ENCODE data around the gene IL34. TPM values are rescaled to one million over a fixed set of nuclear protein-coding genes. Genes with fewer than 3 reads are reported as not detected.
"Not testable (repeated sequence)": the region's sequence is repeated elsewhere in the genome, so short reads cannot be mapped to it uniquely, and the experiment has no call there.

Gene IL34
- total RNA-seq, 2 experiments from 2014 or later: 0.22 TPM; not detected in 1

DNA sequence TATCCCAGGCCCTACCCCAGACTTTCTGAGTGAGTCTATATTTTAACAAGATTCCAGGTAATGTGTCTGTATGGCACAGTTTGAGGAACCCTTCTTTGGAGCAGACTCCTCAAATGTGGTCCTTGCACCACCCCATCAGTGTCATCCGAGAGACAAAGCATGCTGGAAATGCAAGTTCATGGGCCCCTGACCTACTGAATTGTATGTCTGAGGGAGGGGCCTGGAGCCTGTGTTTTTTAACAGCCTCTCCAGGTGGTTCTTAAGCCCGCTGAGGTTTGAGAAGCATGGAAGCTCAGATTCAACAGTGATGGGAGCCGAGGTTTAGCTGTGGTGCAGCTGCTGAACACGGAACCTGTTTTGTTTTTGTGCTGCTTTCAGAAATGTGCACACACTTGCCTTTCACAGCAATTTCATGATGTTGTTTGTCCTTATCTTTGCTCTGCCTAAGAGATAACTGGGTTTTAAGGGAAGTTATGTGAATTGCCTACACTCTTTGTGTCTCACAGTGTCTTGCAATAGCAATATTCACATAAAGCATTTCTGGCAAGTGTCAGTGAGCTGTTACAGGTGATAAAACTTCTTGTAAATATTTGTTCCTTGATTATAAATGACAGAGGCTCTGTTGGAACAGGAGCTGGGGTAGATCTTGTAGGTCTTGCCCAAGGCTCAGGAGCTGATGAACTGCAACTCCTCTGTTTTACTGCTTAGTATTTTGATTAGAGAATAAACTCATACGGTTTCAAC, 32.0 kb upstream of the IL34 start:
- DNase-seq: no peak
- no peak overlapping the region for H3K4me3 Mint-ChIP-seq
- H3K9me3 Mint-ChIP-seq: no peaks in the 10 kb centered on the region
- no peak overlapping the region for H3K27ac Mint-ChIP-seq
- H3K4me1 Mint-ChIP-seq: no peaks in the 10 kb centered on the region
- H3K36me3 Mint-ChIP-seq: no peaks in the 10 kb centered on the region
- no peaks in the 10 kb centered on the region for H3K27me3 Mint-ChIP-seq

DNA sequence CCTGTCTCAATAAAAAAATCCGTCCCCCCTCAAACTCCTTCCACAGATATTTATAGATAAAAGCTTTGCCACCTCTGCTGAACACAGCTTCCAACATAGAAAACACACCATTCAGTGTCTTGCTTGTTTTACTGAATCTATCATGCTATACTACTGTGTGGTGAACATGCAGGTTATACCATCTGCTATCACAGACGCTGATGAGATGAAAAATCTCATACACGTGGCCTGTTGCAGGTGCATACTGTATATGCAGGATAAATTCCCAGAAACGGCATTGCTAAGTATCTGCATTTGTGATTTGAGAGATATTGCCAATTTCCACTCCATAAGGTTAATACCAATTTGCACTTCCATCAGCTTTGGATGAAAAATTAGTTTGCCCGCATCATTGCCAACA, 30.4 kb upstream of the IL34 start:
- Mint-ChIP-seq H3K4me3 (no peak overlapping the region), H3K27ac (no peak overlapping the region), H3K4me1 (no peaks in the 10 kb centered on the region), H3K36me3 (no peaks in the 10 kb centered on the region), H3K27me3 (no peaks in the 10 kb centered on the region), H3K9me3 (no peaks in the 10 kb centered on the region)
- no peak for DNase-seq

DNA sequence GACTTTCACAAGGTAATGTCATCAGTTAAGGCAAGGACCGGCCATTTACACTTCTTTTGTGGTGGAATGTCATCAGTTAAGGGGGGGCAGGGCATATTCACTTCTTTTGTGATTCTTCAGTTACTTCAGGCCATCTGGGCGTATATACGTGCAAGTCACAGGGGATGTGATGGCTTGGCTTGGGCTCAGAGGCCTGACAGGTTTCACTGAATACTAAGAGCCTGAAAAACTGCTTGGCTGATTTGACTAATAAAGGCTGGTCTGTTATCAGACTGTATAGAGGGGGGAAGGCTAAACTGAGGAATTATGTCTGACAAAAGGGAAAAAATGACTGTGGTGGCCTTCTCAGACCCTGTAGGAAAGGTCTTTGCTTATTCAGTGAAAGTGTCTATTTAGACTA, 24.5 kb upstream of the IL34 start:
- not testable (repeated sequence) for H3K27ac Mint-ChIP-seq, DNase-seq, H3K4me3 Mint-ChIP-seq, H3K36me3 Mint-ChIP-seq, H3K4me1 Mint-ChIP-seq, H3K9me3 Mint-ChIP-seq, H3K27me3 Mint-ChIP-seq

DNA sequence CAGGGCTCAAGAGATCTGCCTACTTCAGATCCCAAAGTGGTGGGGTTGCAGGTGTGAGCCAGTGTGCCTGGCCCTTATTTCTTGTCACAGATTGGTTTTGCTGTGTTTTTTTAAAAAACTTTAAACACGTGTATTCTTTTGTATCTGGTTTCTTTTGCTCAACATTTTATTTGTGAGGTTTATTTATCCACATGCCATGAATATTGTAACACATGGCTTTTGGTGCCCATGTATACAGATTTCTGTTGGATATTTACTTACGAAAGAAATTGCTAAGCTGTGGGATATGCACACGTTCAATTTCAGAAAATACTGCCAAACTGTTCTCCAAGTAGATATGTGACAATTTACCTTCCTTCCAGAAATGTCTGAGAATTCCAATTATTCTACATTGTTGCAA, 18.7 kb upstream of the IL34 start:
- peaks cover 4% of the 10 kb centered on the region for H3K9me3 Mint-ChIP-seq
- H3K4me3 Mint-ChIP-seq: no peak overlapping the region
- H3K27me3 Mint-ChIP-seq: no peaks in the 10 kb centered on the region
- no peaks in the 10 kb centered on the region for H3K4me1 Mint-ChIP-seq
- H3K36me3 Mint-ChIP-seq: no peaks in the 10 kb centered on the region
- no peak for DNase-seq
- H3K27ac Mint-ChIP-seq: no peak overlapping the region

DNA sequence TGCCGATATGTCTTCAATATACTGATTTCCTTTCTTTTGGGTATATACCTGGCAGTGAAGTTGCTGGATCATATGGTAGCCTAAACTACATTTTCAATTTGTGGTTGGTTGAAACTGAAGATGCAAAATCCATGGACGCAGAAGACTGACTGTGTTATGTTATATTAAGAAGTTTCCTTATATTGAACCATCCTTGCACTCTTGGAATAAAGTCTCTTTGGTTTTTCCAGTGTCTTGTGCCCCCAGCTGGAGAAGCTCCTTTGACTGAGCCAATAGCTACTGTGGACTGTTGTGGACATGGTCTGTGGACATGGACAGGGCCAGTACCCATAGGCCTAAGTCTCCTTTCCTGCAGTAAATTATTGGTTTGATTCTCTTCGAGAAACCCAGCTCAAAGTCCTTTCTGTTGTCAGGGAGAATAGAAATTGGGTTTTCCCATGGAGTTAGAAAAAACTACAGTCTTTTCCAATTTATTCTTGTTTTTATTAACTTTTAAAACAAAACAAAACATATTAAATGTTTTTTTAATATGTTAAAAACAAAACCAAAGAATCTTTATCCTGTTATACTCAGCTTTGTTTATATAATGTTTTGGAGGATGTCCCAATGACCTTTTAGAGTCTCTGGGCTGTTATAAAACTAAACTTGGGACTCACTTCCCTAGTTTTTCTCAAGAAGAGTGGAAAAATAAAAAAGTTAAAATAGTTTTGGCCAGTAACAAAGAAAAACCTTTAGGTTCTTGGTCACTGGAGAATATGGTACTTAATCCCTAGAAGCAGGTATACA, 15.2 kb upstream of the IL34 start:
- Mint-ChIP-seq H3K4me1 (no peaks in the 10 kb centered on the region), H3K9me3 (peaks cover 4% of the 10 kb centered on the region), H3K4me3 (no peak overlapping the region), H3K27me3 (no peaks in the 10 kb centered on the region), H3K36me3 (no peaks in the 10 kb centered on the region), H3K27ac (no peak overlapping the region)
- no peak for DNase-seq

DNA sequence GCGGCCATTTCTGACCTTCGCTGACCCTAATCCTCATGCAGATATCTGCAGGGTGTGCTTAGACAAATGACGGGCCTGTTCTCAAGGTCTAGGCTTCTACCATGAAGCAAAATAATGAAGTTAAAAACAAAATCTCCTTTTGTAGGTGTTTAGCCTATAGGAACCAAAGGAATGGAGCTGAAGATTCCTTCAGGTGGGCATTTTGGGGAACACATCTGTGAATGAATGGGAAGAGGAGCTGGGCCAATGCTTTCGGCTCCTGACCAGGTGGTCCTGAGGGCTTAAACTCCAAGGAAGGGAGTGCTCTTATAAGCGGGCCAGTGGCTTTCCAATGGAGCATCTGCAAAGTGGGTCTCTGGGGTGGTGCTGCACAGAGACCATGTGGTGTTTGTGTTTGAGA, 14.1 kb upstream of the IL34 start:
- Mint-ChIP-seq H3K4me3 (no peak overlapping the region), H3K36me3 (no peaks in the 10 kb centered on the region), H3K27ac (no peak overlapping the region), H3K9me3 (peaks cover 4% of the 10 kb centered on the region), H3K4me1 (no peaks in the 10 kb centered on the region), H3K27me3 (no peaks in the 10 kb centered on the region)
- DNase-seq: no peak

DNA sequence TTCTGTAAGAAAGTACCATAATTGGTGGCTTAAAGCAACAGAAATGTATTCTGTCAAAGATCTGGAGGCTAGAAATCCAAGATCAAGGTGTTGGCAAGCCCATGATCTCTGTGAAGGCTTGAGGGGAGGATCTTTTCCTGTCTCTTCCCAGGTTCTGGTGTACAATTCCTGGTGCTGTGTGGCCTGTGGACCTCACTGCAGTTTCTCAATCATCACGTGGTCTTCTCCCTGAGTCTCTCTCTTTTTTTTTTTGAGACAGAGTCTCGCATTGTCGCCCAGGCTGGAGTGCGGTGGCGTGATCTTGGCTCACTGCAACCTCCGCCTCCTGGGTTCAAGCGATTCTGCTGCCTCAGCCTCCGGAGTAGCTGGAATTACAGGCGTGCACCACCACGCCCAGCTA, 12.7 kb upstream of the IL34 start:
- not testable (repeated sequence) for H3K4me3 Mint-ChIP-seq, H3K9me3 Mint-ChIP-seq

DNA sequence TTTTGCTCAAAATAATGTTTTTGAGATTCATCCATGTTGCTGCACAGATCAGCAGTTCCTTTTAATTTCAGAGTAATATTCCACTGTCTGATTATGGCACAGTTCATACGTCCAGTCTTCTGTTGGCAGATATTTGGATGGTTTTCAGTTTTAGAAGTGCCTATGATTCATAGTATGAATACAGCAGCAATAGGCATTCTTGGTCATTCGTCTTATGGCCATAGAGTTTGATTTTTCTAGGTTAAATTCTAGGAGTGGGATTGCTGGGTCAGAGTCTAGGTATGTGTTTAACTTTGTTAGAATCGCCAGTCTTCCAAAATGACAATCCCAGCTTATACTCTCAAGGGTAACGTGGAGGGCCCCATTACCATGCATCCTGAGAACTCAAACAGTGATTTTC, 11.5 kb upstream of the IL34 start:
- Mint-ChIP-seq H3K9me3 (peaks cover 4% of the 10 kb centered on the region), H3K4me3 (no peak overlapping the region), H3K27ac (no peak overlapping the region), H3K36me3 (no peaks in the 10 kb centered on the region), H3K4me1 (no peaks in the 10 kb centered on the region), H3K27me3 (no peaks in the 10 kb centered on the region)
- DNase-seq: no peak

More for the DNA sequence above, 12.7 kb upstream of the IL34 start:
- H3K36me3 Mint-ChIP-seq, H3K27ac Mint-ChIP-seq, DNase-seq, H3K4me1 Mint-ChIP-seq, H3K27me3 Mint-ChIP-seq: not testable (repeated sequence)

DNA sequence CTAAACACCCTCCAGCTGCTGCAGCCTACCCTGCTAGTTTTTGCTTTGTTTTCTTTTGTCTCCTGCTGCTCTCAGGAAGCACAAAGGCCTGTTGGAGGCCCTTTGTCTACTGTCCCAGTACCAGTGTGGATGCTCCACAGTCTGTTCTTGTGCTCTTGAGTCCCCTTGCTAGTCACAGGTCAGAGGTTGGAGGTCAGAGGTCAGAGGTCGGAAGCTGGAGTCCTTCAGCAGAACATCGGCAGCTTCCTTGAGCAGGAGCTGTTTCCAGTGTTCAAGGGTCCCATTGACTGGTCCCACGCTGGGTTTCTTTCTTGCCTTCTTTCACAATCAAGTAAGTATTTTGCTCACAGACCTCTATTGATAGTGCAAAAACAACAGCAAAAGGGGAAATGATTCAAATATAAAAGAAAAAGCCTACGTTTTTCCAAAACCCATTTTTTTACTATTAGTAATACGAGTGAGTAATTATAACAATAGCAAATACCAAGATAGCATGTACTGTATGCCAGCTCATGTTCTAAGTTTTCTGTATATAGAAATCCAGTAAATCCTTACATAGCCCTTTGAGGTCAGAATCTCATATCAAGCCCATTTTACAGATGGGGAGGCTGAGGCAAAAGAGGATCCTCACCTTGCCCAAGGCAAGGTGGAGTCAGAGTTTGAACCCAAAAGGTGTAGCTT, 10.9 kb upstream of the IL34 start:
- Mint-ChIP-seq H3K4me3 (no peak overlapping the region), H3K9me3 (peaks cover 4% of the 10 kb centered on the region), H3K27ac (no peak overlapping the region), H3K27me3 (no peaks in the 10 kb centered on the region), H3K36me3 (no peaks in the 10 kb centered on the region), H3K4me1 (no peaks in the 10 kb centered on the region)
- no peak for DNase-seq

DNA sequence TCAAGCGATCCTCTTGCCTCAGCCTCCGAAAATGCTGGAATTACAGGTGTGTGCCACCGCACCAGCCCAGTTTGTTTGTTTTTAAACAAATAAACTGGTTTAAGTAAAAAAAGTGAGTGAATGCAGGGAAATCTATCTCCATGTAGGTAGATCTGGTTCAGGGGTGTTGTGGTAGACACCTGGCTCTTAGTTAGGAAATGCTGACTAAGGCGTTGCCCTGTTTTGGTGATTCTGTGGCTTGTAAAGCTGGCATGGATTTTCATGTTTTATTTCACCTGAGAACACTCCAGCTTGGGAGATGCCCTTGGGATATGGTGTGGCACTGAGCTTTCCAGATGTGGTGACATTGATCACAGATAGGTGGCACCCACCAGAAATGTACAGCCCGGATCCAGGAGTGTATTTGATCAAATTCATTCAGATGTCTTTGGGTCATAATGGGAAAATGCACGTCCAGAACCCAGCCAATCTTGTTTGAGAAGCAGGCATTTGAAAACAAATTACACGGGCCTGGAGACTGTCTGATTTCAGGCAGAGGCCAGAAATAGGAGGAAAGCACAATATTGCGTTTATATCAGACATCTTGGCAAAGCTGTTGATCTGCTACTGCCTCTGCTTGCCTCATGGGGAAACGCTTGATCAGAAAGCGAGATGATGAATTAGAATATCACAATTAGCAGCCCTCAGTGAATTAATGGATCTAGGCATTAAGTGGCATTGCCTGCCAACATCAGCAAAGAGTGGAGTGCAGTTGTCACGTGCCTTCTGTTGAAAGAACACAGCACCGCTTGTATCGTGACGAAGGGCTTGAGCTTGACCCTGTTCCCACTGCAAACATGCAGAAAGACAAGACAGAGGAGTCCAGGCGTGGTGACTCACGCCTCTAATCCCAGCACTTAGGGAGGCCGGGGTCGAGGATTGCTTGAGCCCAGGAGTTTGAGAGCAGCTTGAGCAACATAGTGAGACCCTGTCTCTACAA, 7.3 kb upstream of the IL34 start:
- DNase-seq: no peak
- Mint-ChIP-seq H3K9me3 (no peaks in the 10 kb centered on the region), H3K27me3 (no peaks in the 10 kb centered on the region), H3K27ac (no peak overlapping the region), H3K4me3 (no peak overlapping the region), H3K36me3 (no peaks in the 10 kb centered on the region), H3K4me1 (no peaks in the 10 kb centered on the region)

DNA sequence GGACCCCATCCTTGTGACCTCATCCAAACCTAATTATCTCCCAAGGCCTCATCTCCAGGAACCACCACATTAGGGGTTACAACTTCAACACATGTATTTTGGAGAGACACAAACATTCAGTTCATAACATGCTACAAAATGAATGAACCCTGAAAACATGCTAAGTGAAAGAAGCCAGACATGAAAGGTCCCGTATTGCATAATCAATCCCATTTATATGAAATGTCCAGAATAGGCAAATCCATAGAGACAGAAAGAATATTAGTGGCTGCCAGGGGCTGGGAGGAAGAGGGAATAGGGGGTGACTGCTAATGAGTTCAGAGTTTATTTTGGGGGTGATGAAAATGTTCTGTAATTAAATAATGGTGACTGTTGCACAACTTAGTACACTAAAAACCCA, 3.7 kb upstream of the IL34 start:
- no peaks in the 10 kb centered on the region for H3K4me1 Mint-ChIP-seq
- no peak overlapping the region for H3K27ac Mint-ChIP-seq
- no peak overlapping the region for H3K4me3 Mint-ChIP-seq
- H3K9me3 Mint-ChIP-seq: no peaks in the 10 kb centered on the region
- H3K27me3 Mint-ChIP-seq: no peaks in the 10 kb centered on the region
- H3K36me3 Mint-ChIP-seq: no peaks in the 10 kb centered on the region
- no peak for DNase-seq

DNA sequence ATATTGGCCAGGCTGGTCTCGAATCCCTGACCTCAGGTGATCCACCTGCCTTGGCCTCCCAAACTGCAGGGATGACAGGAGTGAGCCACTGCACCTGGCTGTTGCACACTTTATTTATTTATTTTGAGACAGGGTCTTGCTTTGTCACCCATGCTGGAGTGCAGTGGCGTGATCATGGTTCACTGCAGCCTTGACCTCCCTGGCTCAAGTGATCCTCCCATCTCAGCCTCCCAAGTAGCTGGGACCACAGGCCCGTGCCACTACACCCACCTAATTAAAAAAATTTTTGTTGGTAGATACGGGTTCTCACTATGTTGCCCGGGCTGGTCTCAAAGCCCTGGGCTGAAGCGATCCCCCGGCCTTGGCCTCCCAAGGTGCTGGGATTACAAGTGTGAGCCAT, 3.1 kb upstream of the IL34 start:
- DNase-seq, H3K4me1 Mint-ChIP-seq, H3K4me3 Mint-ChIP-seq, H3K27me3 Mint-ChIP-seq, H3K36me3 Mint-ChIP-seq, H3K27ac Mint-ChIP-seq, H3K9me3 Mint-ChIP-seq: not testable (repeated sequence)

DNA sequence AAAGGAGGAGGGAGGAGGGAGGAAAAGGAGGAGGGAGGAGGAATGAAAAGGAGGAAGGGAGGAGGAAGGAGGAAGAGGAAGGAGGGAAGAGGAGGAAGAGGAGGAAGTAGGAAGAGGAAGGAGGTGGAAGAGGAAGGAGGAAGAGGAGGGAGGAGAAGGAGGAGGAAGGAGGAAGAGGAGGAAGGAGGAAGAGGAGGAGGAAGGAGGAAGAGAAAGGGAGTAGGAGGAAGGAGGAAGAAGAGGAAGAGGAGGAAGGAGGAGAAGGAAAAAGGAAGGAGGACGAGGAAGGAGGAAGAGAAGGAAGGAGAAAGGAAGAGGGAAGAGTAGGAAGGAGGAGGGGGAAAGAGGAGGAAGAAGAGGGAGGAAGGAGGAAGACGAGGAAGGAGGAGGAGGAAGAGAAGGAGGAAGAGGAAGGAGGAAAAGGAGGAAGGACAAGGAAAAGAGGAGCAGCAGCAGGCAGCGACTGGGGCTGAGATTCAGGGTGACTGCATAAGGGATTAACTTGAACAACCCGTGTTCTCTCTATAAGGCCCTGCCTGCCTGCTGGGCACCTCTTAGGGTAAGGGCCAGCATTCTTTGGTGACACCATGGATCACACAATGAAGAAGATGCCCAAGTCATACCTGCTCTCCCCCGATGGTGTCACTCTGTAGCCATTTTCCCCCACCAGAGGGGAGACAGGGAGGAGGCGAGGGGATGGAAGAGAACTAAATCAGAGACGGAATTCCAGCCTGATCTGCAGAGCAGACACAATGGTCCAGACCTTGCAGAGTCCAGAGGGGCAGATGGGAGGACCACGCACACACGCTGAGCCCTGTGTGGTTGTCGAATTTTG, 1.4 kb upstream of the IL34 start:
- Mint-ChIP-seq H3K27me3 (no peaks in the 10 kb centered on the region), H3K4me1 (no peaks in the 10 kb centered on the region), H3K27ac (no peak overlapping the region), H3K4me3 (no peak overlapping the region), H3K9me3 (no peaks in the 10 kb centered on the region), H3K36me3 (no peaks in the 10 kb centered on the region)
- no peak for DNase-seq
